NCI-H1930 (cell line): ENCODE results near the gene DNAJC22.

Experiments
- DNase-seq, 2 experiments: peaks; one replicate each; lab custom pipeline; 2025; lab: John Stamatoyannopoulos, UW

Gene DNAJC22

GRCh38 chr12:49345051-49345824 lies 1.4 kb upstream of the DNAJC22 start:
- DNase-seq: peak in 1 of 2 experiments; percentile 34

DNA sequence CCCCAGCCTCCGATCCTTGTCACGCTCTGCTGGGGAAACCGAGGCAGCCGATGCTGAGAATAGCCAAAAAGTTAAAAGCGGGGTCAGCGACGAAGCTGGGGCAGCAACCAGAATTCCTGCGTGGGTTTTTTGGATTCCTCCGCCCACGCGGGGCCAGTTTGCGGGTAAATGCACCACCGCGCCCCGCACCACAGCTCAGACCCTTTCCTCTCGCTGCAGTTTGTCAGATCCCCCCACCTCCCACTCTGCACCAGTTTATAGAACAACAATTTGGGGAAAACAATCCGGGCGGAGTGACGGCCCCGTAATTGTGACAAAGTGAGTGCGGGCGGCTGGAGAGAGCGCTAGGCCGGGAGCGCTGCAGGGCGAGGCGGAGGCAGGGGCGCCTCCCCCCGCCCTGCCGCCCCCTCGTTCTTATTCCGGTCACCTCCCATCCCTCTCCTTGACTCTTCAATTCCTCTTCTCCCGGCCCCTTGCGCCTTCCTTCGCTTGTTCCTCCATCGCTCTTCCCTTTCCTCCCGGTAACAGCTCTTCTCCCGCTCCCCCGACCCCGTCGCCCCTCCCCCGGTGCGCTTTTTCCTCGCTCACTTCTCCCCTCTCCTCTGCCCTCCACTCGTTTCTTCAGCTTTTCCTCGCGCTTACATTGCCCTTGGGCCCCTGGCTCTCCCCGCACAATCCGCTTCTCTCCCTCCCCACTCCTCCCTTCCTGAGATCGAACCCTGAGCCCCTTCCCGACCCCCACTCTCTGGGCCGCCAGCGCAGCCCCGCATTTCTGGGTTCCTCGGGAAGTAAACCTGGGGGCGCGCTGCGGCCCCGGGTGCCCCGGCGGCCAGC lies 646 bp upstream of the DNAJC22 start:
- no peak for DNase-seq

GRCh38 chr12:49347311-49348193 lies 864 bp downstream of the DNAJC22 start:
- DNase-seq: peak; percentile 54 to 71

GRCh38 chr12:49348781-49349180 lies 2.1 kb downstream of the DNAJC22 start:
- no peak for DNase-seq

- no peak for DNase-seq
These were observed 2.6 kb downstream of the DNAJC22 start for GRCh38 chr12:49349266-49349665.

DNA sequence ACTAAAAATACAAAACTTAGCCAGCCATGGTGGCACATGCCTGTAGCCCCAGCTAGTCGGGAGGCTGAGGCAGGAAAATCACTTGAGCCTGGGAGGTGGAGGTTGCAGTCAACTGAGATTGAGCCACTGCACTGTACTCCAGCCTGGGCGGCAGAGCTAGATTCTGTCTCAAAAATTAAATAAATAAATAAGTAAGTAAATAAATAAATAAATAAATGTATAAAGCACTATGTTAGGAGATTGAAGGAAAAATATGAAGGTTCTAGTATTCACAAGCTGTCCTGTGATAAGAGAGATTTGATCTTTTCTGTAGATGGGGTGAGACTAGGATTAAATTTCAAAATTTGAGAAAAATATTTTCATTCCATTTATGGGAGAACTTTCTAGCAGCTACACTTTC lies 5.7 kb downstream of the DNAJC22 start:
- DNase-seq: no peak

DNA sequence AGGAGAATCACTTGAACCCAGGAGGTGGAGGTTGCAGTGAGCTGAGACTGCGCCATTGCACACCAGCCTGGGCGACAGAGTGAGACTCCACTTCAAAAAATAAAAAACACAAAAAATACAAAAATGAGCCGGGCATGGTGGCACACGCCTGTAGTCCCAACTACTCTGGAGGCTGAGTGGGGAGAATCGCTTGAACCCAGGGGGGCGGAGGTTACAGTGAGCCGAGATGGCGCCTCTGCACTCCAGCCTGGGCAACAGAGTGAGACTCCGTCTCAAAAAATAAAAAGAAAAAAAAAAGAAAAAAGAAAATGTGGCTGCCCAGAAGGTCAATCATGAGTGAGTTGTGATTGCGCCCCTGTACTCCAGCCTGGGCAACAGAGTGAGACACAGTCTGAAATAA lies 9.2 kb downstream of the DNAJC22 start:
- DNase-seq: no peak

DNA sequence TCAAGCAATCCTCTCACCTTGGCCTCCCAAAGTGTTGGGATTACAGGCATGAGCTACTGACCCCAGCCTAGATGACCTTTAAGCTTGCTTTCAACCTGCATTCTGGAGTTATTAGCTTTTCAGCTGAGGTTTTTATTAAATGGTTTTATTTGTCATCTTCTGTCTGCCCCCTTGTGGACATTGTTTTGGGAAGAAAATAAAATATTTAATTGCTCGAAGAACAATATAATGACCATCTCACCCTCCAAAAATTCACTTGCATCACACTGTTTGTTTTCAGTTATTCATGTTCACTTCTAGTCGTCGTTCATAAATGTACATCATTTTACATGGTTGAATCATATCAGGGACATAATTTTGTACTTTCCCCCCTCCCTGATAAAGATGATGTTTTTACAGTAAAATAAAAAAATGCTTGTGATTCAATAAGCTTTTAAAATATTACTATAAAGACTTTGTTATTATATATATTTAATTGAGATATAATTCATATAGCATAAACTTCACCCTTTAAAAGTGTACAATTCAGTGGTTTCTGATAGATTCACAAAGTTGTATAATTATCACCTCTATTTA lies 10.5 kb downstream of the DNAJC22 start:
- DNase-seq: no peak

- DNase-seq: peak; percentile 33 to 67
These were observed 11.9 kb downstream of the DNAJC22 start for GRCh38 chr12:49358483-49359141.

- DNase-seq: no peak
These were observed 13.0 kb downstream of the DNAJC22 start for GRCh38 chr12:49359671-49360070.

DNA sequence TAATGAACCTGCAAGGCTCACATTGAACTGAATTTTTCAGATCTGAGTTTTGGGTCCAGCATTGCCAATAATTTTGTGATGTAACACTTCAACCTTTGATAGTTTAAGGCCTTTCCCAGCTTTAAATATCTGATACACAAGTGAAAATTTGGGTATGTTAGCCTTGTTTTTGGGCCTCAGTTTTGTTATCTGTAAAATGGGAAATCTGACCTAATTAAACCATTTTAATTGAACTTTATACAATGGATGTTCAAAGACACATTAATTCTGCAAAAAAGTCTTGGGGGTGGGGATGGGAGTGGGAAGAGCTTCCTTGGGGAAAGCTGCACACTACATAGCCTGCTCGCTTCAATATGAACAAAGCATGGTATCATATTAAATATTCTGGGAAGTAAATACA lies 15.4 kb downstream of the DNAJC22 start:
- DNase-seq: no peak

DNA sequence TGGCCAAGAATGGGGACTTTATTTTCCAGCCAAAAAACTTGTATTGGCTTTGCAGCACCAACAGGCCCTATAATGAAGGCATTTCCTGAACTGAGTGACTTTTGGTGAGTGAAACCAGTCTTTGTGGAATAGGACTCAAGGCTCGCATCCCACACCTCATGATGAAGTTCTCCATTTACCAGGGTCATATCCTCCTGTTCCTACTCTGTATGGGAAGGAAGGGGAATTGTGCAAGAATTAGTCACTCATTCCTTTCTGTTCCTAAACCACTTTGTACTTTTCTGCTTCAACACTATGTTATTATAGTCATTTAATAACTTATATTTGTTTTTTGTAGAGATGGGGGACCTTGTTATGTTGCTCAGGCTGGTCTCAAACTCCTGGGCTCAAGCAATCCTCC lies 18.3 kb downstream of the DNAJC22 start:
- no peak for DNase-seq

DNA sequence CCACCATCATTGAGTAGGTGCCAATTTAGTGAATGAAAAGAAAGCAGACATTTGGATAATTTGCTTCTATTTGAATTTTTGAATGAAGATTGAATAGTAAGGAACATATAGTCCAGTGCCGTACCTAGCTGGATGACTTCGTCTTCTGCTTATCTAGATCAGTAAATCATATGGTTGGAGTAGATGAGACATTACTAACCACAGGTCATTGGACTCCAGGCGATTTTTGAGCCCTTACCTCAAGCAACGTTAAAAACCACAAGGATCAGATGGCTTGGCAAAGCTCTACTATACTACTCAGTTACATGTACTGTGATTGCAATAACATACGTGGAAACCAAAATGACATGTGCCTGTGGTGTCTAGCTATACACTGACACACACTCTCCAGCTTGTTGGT lies 18.9 kb downstream of the DNAJC22 start:
- no peak for DNase-seq

GRCh38 chr12:49366096-49366651 lies 19.5 kb downstream of the DNAJC22 start:
- DNase-seq: no peak

- DNase-seq: peak; percentile 85 to 88
These were observed 20.1 kb downstream of the DNAJC22 start for GRCh38 chr12:49366652-49367380.

DNA sequence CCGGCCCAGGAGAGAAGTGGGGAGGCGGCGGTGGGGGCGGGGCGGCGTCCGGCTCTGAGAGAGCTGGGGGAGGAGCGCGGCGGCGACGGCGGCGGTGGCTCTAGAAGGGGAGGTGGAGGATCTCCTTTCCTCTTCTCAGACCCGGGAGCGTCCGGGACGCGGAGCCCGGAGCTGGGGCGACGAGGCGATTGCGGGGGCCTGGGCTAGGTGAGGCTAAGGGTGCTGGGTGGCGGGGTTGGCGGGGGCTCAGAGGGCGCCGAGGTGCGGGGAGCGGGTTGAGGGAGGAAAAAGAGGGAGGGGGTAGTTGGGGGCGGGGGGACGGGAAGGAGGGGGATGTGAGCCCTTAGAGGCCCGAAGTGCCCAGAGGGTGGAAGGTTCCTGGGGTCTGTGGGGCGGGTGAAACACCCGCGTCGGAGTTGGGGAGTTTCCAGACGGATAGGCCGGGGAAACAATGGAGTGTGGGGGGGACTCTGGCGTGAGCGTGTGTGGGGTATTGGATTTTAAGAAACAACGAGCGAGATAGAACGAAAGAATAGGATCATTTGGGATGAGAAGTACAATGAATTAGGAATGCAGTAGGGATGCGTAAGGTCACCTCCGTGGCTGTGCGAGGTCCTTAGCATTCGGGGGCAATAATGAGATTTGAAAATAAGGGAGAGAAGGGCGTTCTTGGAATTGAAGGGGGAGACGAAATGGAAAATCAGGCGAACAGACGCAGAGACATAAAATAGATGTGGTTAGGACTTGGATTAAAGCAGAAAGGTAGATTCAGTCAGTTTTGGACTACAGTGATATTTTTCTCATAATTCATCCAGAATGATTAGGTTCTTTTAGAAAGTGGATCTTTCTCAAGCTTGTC lies 20.9 kb downstream of the DNAJC22 start, which contains the start of gene SPATS2:
Gene SPATS2, plus strand, starts transcription at position 82 of the 859 bp plus-strand sequence. CDS start 93,551 bp downstream, outside the sequence.
- no peak for DNase-seq

DNA sequence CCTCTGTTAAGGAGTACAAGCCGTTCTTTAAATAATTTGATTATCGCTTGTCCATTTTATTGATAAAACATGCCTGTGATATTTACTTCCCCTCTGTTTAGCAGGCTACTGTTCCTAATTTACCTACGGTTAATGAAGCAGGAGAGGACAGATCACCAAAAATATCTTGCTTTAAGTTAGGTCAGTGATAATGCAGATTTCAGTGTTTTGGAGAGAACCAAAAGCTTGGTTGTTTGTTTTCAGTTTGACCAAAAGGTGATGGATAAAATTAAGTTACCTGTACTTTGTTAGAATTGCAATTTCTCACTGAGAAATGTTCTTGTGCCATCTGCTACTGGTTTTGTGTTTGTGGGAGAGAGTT lies 21.5 kb downstream of the DNAJC22 start:
- DNase-seq: no peak

DNA sequence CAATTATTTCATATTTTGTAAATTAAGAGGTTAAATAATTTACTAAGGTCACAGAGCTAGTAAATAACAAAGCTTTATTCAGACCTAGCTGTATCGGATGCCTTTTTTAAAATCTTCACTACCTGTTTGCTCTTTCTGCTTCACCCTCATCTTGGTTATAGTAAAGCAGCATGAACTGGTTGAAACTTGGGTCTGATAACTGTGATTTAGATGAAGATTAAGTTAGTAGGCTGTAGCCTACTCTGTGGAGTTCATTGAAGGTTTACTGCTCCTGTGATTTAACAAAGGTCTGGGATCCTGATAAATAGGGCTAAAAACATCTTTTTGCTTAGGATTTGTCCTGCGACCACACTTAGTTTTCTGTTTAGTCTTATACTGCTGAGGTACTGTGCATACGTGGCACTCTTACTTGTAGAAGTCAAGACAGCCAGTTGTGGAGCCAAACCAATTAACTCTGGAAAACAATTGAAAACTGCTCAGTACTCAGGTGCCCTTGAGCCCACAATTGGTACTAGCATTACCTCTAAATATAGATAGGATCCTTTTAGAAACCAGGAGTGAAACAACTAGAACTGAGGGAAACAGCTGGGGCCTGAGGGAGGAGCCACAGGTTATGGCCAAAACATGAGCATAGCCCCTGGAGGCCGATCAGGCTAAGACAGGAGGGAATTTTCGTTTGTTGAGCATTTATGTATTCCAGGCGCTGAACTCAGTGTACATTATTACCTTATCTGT lies 22.9 kb downstream of the DNAJC22 start:
- no peak for DNase-seq

DNA sequence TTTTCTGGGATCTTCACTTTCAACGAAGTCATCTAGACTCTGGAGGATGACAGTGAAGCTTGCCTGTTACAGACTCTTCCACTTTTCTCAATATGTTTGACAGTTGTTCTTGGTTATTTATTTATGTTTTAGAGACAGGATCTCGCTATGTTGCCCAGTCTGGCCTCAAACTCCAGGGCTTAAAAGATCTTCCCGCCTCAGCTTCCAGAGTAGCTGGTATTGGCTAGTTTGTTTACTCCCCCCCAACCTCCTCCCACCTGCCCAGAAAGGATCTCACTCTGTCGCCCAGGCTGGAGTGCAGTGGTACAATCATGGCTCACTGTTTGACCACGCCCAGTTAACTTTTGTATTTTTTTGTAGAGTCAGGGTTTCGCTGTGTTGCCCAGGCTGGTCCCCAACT lies 23.9 kb downstream of the DNAJC22 start:
- DNase-seq: no peak
